WTC11 (cell line): ENCODE data around the gene IL6R. TPM values are rescaled to one million over a fixed set of nuclear protein-coding genes. Genes with fewer than 3 reads are reported as not detected.

Source experiments
- ATAC-seq: fragments of 200-7000 bp; cut with Tn5 transposase; 2 replicates; pipeline ENCODE4 v1.10.0; 2021; ENCODE audit warnings: mild to moderate bottlenecking, moderate library complexity
- CTCF ChIA-PET: fragments of 300-600 bp; sonication (Branson Sonifier 250); formaldehyde crosslinking; loops from one replicate; lab custom pipeline; 2021; ENCODE audit warnings: antibody characterized with exemption; lab: Charles Lee
- POLR2A ChIA-PET: fragments of 350-600 bp; sonication (Branson Sonifier 250); formaldehyde crosslinking; loops from one replicate; lab custom pipeline; 2021; ENCODE audit warnings: antibody characterized with exemption; lab: Charles Lee
- DNase-seq: peaks from one replicate; pipeline ENCODE4 v3.0.0; 2021; ENCODE audit warnings: low spot score
- H3K27ac Mint-ChIP-seq: 2 replicates; pipeline ENCODE4 v1.8.0; 2021; ENCODE audit warnings: mixed read lengths
- H3K27me3 Mint-ChIP-seq: 2 replicates; pipeline ENCODE4 v1.8.0; 2021; ENCODE audit warnings: low read depth, mild to moderate bottlenecking, moderate library complexity, mixed read lengths
- H3K36me3 Mint-ChIP-seq: 2 replicates; pipeline ENCODE4 v1.8.0; 2021; ENCODE audit warnings: mixed read lengths
- H3K4me1 Mint-ChIP-seq: 2 replicates; pipeline ENCODE4 v1.8.0; 2022; ENCODE audit warnings: mixed read lengths
- H3K4me3 Mint-ChIP-seq: 2 replicates; pipeline ENCODE4 v1.8.0; 2021; ENCODE audit warnings: mild to moderate bottlenecking, moderate library complexity, mixed read lengths
- H3K9me3 Mint-ChIP-seq: 2 replicates; pipeline ENCODE4 v1.8.0; 2021; ENCODE audit warnings: mixed read lengths
- CBFB ChIP-seq: sonication (generic); formaldehyde crosslinking; IDR thresholded peaks from 2 replicates; pipeline ENCODE4 v1.8.1; 2022; ENCODE audit warnings: mild to moderate bottlenecking, low read depth, missing genetic modification reagents
- ETV6 ChIP-seq: sonication (generic); formaldehyde crosslinking; IDR thresholded peaks from 2 replicates; pipeline ENCODE4 v1.8.1; 2022; ENCODE audit warnings: mild to moderate bottlenecking, missing genetic modification reagents
- GRHL2 ChIP-seq: fragments of 250-450 bp; sonication (Bioruptor Pico); IDR thresholded peaks from 2 replicates; pipeline ENCODE4 v1.8.0; 2022; ENCODE audit warnings: mild to moderate bottlenecking, moderate library complexity; ENCODE audit not compliant: insufficient replicate concordance, severe bottlenecking
- NFE2L1 ChIP-seq: sonication (generic); formaldehyde crosslinking; IDR thresholded peaks from 2 replicates; pipeline ENCODE4 v1.8.1; 2023; ENCODE audit warnings: missing genetic modification reagents
- NR1H2 ChIP-seq: sonication (generic); formaldehyde crosslinking; IDR thresholded peaks from 2 replicates; pipeline ENCODE4 v1.9.0; 2021; ENCODE audit warnings: mild to moderate bottlenecking, moderate library complexity, missing genetic modification reagents
- NR2C2 ChIP-seq: sonication (generic); formaldehyde crosslinking; IDR thresholded peaks from 2 replicates; pipeline ENCODE4 v1.8.0; 2022; ENCODE audit warnings: mild to moderate bottlenecking, missing genetic modification reagents
- NR3C1 ChIP-seq: sonication (generic); formaldehyde crosslinking; conservative IDR thresholded peaks from 2 replicates; pipeline ENCODE4 v1.8.1; 2023; ENCODE audit warnings: low read depth, mild to moderate bottlenecking, missing genetic modification reagents
- OVOL2 ChIP-seq: fragments of 250-450 bp; sonication (Bioruptor Pico); IDR thresholded peaks from 2 replicates; pipeline ENCODE4 v1.9.0; 2021; ENCODE audit warnings: mild to moderate bottlenecking, borderline replicate concordance
- SMAD4 ChIP-seq: sonication (generic); formaldehyde crosslinking; IDR thresholded peaks from 2 replicates; pipeline ENCODE4 v1.8.0; 2022; ENCODE audit warnings: mild to moderate bottlenecking, missing genetic modification reagents
- TEAD1 ChIP-seq: sonication (generic); formaldehyde crosslinking; IDR thresholded peaks from 2 replicates; pipeline ENCODE4 v1.8.0; 2022; ENCODE audit warnings: mild to moderate bottlenecking, missing genetic modification reagents
- ZNF121 ChIP-seq: sonication (generic); formaldehyde crosslinking; IDR thresholded peaks from 2 replicates; pipeline ENCODE4 v1.8.0; 2023; ENCODE audit warnings: missing genetic modification reagents
- ZNF416 ChIP-seq: fragments of 250-450 bp; sonication (Bioruptor Pico); IDR thresholded peaks from 2 replicates; pipeline ENCODE4 v1.9.0; 2021; ENCODE audit warnings: mild to moderate bottlenecking, inconsistent platforms
- ZNF671 ChIP-seq: fragments of 250-450 bp; sonication (Bioruptor Pico); IDR thresholded peaks from 2 replicates; pipeline ENCODE4 v1.8.0; 2021; ENCODE audit warnings: mild to moderate bottlenecking
- total RNA-seq: library from RNA; stranded (reverse); gene quantifications from 3 replicates; pipeline ENCODE4 v1.2.3, GENCODE V29; 2021
- TF ChIP-seq, protein P1 (sequence below): fragments of 250-450 bp; sonication (Bioruptor Pico); IDR thresholded peaks from 2 replicates; pipeline ENCODE4 v1.8.0; 2021; ENCODE audit warnings: mild to moderate bottlenecking
- TF ChIP-seq, protein P2 (sequence below): sonication (generic); formaldehyde crosslinking; IDR thresholded peaks from 2 replicates; pipeline ENCODE4 v1.8.1; 2022; ENCODE audit warnings: low read depth, mild to moderate bottlenecking, moderate library complexity, missing genetic modification reagents, borderline replicate concordance
- TF ChIP-seq, protein P3 (sequence below): sonication (generic); formaldehyde crosslinking; conservative IDR thresholded peaks from 2 replicates; pipeline ENCODE4 v1.8.1; 2022; ENCODE audit warnings: mild to moderate bottlenecking, missing genetic modification reagents
- TF ChIP-seq, protein P4 (sequence below): sonication (generic); formaldehyde crosslinking; IDR thresholded peaks from 2 replicates; pipeline ENCODE4 v1.8.0; 2022; ENCODE audit warnings: missing genetic modification reagents
- TF ChIP-seq, protein P5 (sequence below): sonication (generic); formaldehyde crosslinking; IDR thresholded peaks from 2 replicates; pipeline ENCODE4 v1.8.1; 2023; ENCODE audit warnings: mild to moderate bottlenecking, missing genetic modification reagents
- TF ChIP-seq, protein P6 (sequence below): fragments of 250-450 bp; sonication (Bioruptor Pico); IDR thresholded peaks from 2 replicates; pipeline ENCODE4 v2.1.2; 2022; ENCODE audit warnings: mild to moderate bottlenecking, moderate library complexity
- TF ChIP-seq, protein P7 (sequence below): sonication (generic); formaldehyde crosslinking; IDR thresholded peaks from 2 replicates; pipeline ENCODE4 v1.8.1; 2023; ENCODE audit warnings: mild to moderate bottlenecking, moderate library complexity, missing genetic modification reagents

Gene IL6R
- total RNA-seq, 1 experiment from 2014 or later = 7.0 TPM

DNA sequence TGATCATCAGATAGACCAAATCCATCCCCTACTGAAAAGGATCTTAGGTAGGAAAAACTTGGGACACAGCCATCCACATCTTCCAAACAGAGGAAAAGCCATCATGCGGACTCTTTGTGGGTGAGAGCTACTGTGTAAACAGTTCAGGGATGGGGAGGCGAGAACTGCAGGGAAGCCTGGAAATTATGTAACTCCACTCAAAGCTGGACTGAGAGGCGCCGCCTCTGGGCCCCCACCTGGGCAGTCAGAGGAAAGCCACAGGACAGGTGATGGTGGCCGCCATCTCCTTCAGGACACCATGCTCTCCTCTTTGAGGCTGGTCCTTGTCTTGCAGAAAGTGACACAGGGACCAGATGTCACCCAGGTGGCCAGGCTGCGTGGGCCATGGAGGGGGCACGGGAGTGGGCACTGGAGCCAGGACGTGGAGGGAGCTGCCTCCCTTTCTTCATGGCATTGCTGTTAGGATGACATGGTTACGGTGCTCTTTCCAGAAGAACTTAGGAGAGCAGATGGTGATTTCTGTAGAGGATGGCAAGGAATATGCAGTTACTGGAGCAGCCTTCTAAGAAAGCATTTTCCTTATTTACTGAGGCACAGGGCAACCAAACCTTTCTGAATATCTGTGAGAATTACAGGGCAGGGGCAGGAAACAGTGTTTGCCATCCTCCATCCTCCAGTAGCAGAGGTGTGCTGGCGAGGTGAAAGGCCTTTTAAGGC, 64.9 kb downstream of the IL6R start:
- H3K9me3 Mint-ChIP-seq = no peaks in the 10 kb centered on the region
- ChIA-PET POLR2A (no interaction called here), CTCF (interaction anchor here (1.4 to 5.4 kb wide), 3 partner anchors 9 to 77 kb away, joined by 3 to 27 read pairs (median 15); no protein-coding TSS in a partner anchor)
- TF ChIP-seq ZNF671 (CRISPR knock-in tag) = no peak
- TF ChIP-seq, protein P1, sequence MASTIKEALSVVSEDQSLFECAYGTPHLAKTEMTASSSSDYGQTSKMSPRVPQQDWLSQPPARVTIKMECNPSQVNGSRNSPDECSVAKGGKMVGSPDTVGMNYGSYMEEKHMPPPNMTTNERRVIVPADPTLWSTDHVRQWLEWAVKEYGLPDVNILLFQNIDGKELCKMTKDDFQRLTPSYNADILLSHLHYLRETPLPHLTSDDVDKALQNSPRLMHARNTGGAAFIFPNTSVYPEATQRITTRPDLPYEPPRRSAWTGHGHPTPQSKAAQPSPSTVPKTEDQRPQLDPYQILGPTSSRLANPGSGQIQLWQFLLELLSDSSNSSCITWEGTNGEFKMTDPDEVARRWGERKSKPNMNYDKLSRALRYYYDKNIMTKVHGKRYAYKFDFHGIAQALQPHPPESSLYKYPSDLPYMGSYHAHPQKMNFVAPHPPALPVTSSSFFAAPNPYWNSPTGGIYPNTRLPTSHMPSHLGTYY (CRISPR knock-in tag) = no peak
- TF ChIP-seq, protein P2, sequence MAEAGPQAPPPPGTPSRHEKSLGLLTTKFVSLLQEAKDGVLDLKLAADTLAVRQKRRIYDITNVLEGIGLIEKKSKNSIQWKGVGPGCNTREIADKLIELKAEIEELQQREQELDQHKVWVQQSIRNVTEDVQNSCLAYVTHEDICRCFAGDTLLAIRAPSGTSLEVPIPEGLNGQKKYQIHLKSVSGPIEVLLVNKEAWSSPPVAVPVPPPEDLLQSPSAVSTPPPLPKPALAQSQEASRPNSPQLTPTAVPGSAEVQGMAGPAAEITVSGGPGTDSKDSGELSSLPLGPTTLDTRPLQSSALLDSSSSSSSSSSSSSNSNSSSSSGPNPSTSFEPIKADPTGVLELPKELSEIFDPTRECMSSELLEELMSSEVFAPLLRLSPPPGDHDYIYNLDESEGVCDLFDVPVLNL (CRISPR knock-in tag) = no peak
- TF ChIP-seq NR1H2 (CRISPR knock-in tag) = no peak
- TF ChIP-seq ZNF416 (CRISPR knock-in tag) = no peak
- TF ChIP-seq SMAD4 (CRISPR knock-in tag) = no peak
- no peak for DNase-seq
- H3K4me1 Mint-ChIP-seq = peaks cover 12% of the 10 kb centered on the region
- ATAC-seq = no peak
- H3K36me3 Mint-ChIP-seq = no peaks in the 10 kb centered on the region
- H3K4me3 Mint-ChIP-seq = no peak overlapping the region
- H3K27ac Mint-ChIP-seq = no peak overlapping the region
- H3K27me3 Mint-ChIP-seq = no peaks in the 10 kb centered on the region

DNA sequence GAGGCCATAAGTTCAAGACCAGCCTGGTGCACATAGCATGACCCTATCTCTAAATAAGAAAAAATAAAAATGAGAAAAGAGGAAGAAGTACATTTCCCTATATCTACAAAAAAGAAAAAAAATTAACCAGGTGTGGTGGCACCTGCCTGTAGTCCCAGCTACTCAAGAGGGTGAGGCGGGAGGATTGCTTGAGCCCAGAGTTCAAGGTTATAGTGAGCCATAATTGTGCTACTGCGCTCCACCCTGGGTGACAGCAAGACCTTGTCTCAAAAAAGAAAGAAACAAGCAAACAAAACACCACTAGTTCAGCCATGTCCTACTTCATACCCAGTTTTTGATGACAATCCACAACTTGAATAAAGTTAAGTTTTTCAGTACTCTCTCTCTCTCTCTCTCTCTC, 66.2 kb downstream of the IL6R start:
- ChIA-PET POLR2A (no interaction called here), CTCF (interaction anchor here (1.4 kb wide), 1 partner anchor 30 kb away, joined by 3 read pairs; no protein-coding TSS in a partner anchor)
- Mint-ChIP-seq H3K9me3 (no peaks in the 10 kb centered on the region), H3K36me3 (no peaks in the 10 kb centered on the region), H3K27ac (no peak overlapping the region), H3K27me3 (no peaks in the 10 kb centered on the region), H3K4me3 (no peak overlapping the region), H3K4me1 (peaks cover 7% of the 10 kb centered on the region)
- DNase-seq (no peak), ATAC-seq (no peak)
- TF ChIP-seq CBFB (CRISPR knock-in tag) (no peak), OVOL2 (CRISPR knock-in tag) (no peak), ETV6 (CRISPR knock-in tag) (no peak), NFE2L1 (CRISPR knock-in tag) (no peak), GRHL2 (no peak), ZNF121 (CRISPR knock-in tag) (no peak), NR3C1 (no peak), NR2C2 (CRISPR knock-in tag) (no peak), TEAD1 (CRISPR knock-in tag) (no peak)
- TF ChIP-seq, protein P3, sequence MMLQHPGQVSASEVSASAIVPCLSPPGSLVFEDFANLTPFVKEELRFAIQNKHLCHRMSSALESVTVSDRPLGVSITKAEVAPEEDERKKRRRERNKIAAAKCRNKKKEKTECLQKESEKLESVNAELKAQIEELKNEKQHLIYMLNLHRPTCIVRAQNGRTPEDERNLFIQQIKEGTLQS (CRISPR knock-in tag) = no peak
- TF ChIP-seq, protein P4, sequence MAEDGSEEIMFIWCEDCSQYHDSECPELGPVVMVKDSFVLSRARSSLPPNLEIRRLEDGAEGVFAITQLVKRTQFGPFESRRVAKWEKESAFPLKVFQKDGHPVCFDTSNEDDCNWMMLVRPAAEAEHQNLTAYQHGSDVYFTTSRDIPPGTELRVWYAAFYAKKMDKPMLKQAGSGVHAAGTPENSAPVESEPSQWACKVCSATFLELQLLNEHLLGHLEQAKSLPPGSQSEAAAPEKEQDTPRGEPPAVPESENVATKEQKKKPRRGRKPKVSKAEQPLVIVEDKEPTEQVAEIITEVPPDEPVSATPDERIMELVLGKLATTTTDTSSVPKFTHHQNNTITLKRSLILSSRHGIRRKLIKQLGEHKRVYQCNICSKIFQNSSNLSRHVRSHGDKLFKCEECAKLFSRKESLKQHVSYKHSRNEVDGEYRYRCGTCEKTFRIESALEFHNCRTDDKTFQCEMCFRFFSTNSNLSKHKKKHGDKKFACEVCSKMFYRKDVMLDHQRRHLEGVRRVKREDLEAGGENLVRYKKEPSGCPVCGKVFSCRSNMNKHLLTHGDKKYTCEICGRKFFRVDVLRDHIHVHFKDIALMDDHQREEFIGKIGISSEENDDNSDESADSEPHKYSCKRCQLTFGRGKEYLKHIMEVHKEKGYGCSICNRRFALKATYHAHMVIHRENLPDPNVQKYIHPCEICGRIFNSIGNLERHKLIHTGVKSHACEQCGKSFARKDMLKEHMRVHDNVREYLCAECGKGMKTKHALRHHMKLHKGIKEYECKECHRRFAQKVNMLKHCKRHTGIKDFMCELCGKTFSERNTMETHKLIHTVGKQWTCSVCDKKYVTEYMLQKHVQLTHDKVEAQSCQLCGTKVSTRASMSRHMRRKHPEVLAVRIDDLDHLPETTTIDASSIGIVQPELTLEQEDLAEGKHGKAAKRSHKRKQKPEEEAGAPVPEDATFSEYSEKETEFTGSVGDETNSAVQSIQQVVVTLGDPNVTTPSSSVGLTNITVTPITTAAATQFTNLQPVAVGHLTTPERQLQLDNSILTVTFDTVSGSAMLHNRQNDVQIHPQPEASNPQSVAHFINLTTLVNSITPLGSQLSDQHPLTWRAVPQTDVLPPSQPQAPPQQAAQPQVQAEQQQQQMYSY = no peak
- TF ChIP-seq, protein P1 (CRISPR knock-in tag) = no peak
- TF ChIP-seq, protein P5, sequence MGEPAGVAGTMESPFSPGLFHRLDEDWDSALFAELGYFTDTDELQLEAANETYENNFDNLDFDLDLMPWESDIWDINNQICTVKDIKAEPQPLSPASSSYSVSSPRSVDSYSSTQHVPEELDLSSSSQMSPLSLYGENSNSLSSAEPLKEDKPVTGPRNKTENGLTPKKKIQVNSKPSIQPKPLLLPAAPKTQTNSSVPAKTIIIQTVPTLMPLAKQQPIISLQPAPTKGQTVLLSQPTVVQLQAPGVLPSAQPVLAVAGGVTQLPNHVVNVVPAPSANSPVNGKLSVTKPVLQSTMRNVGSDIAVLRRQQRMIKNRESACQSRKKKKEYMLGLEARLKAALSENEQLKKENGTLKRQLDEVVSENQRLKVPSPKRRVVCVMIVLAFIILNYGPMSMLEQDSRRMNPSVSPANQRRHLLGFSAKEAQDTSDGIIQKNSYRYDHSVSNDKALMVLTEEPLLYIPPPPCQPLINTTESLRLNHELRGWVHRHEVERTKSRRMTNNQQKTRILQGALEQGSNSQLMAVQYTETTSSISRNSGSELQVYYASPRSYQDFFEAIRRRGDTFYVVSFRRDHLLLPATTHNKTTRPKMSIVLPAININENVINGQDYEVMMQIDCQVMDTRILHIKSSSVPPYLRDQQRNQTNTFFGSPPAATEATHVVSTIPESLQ (CRISPR knock-in tag) = no peak
- TF ChIP-seq, protein P6, sequence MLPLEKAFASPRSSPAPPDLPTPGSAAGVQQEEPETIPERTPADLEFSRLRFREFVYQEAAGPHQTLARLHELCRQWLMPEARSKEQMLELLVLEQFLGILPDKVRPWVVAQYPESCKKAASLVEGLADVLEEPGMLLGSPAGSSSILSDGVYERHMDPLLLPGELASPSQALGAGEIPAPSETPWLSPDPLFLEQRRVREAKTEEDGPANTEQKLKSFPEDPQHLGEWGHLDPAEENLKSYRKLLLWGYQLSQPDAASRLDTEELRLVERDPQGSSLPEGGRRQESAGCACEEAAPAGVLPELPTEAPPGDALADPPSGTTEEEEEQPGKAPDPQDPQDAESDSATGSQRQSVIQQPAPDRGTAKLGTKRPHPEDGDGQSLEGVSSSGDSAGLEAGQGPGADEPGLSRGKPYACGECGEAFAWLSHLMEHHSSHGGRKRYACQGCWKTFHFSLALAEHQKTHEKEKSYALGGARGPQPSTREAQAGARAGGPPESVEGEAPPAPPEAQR (CRISPR knock-in tag) = no peak
- TF ChIP-seq, protein P7, sequence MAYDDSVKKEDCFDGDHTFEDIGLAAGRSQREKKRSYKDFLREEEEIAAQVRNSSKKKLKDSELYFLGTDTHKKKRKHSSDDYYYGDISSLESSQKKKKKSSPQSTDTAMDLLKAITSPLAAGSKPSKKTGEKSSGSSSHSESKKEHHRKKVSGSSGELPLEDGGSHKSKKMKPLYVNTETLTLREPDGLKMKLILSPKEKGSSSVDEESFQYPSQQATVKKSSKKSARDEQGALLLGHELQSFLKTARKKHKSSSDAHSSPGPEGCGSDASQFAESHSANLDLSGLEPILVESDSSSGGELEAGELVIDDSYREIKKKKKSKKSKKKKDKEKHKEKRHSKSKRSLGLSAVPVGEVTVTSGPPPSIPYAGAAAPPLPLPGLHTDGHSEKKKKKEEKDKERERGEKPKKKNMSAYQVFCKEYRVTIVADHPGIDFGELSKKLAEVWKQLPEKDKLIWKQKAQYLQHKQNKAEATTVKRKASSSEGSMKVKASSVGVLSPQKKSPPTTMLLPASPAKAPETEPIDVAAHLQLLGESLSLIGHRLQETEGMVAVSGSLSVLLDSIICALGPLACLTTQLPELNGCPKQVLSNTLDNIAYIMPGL (CRISPR knock-in tag) = no peak
